Measurements from ENCODE around the gene ARRDC1. TPM values are rescaled to one million over a fixed set of nuclear protein-coding genes. Genes with fewer than 3 reads are reported as not detected.

ARRDC1 gene
- total and polyA plus RNA-seq, 9 of the 15 experiments (the other 6 are each of a cell fraction or from before 2014, with no cell fraction given) = 0.21 to 45.3 (median 18.6) TPM

GRCh38 chr9:137618105-137619067, 12.9 kb downstream of the ARRDC1 start, which contains the start of gene EHMT1 (continued):
- TF ChIP-seq, protein P1, sequence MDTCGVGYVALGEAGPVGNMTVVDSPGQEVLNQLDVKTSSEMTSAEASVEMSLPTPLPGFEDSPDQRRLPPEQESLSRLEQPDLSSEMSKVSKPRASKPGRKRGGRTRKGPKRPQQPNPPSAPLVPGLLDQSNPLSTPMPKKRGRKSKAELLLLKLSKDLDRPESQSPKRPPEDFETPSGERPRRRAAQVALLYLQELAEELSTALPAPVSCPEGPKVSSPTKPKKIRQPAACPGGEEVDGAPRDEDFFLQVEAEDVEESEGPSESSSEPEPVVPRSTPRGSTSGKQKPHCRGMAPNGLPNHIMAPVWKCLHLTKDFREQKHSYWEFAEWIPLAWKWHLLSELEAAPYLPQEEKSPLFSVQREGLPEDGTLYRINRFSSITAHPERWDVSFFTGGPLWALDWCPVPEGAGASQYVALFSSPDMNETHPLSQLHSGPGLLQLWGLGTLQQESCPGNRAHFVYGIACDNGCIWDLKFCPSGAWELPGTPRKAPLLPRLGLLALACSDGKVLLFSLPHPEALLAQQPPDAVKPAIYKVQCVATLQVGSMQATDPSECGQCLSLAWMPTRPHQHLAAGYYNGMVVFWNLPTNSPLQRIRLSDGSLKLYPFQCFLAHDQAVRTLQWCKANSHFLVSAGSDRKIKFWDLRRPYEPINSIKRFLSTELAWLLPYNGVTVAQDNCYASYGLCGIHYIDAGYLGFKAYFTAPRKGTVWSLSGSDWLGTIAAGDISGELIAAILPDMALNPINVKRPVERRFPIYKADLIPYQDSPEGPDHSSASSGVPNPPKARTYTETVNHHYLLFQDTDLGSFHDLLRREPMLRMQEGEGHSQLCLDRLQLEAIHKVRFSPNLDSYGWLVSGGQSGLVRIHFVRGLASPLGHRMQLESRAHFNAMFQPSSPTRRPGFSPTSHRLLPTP (IDR thresholded peaks at IDR 0.05; ENCODE audit: borderline replicate concordance, extremely low read depth, insufficient read length) = no peak
- TF ChIP-seq SMARCA4 (IDR thresholded peaks at IDR 0.05) (0 out of 2 replicates have a peak, but pooled peaks have one; percentile 19), ZFP30 (CRISPR knock-in tag; IDR thresholded peaks at IDR 0.05; ENCODE audit: borderline replicate concordance) (no peak), ZC3H11A (IDR thresholded peaks at IDR 0.05; ENCODE audit: low read depth, low read length) (no peak), SMAD2 (IDR thresholded peaks at IDR 0.05; ENCODE audit: low read depth, low read length) (no peak), POLR2AphosphoS2 (IDR thresholded peaks at IDR 0.05; ENCODE audit: low read length) (peak; percentile 83; the same call in 1 of the 2 replicates), MLX (CRISPR knock-in tag; conservative IDR thresholded peaks at IDR 0.05) (no peak), ARHGAP35 (IDR thresholded peaks at IDR 0.05; ENCODE audit: partially characterized antibody) (no peak), CBX5 (IDR thresholded peaks at IDR 0.05; ENCODE audit: borderline replicate concordance, low read depth) (no peak), POLR2B (IDR thresholded peaks at IDR 0.05; ENCODE audit: low read depth, partially characterized antibody) (peak; percentile 73), ZNF121 (CRISPR knock-in tag; conservative IDR thresholded peaks at IDR 0.05) (no peak), CHD1 (IDR thresholded peaks at IDR 0.05; ENCODE audit: low read length) (no peak)
- TF ChIP-seq, protein P2, sequence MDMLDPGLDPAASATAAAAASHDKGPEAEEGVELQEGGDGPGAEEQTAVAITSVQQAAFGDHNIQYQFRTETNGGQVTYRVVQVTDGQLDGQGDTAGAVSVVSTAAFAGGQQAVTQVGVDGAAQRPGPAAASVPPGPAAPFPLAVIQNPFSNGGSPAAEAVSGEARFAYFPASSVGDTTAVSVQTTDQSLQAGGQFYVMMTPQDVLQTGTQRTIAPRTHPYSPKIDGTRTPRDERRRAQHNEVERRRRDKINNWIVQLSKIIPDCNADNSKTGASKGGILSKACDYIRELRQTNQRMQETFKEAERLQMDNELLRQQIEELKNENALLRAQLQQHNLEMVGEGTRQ (CRISPR knock-in tag; IDR thresholded peaks at IDR 0.05) = no peak
- TF ChIP-seq, protein P3, sequence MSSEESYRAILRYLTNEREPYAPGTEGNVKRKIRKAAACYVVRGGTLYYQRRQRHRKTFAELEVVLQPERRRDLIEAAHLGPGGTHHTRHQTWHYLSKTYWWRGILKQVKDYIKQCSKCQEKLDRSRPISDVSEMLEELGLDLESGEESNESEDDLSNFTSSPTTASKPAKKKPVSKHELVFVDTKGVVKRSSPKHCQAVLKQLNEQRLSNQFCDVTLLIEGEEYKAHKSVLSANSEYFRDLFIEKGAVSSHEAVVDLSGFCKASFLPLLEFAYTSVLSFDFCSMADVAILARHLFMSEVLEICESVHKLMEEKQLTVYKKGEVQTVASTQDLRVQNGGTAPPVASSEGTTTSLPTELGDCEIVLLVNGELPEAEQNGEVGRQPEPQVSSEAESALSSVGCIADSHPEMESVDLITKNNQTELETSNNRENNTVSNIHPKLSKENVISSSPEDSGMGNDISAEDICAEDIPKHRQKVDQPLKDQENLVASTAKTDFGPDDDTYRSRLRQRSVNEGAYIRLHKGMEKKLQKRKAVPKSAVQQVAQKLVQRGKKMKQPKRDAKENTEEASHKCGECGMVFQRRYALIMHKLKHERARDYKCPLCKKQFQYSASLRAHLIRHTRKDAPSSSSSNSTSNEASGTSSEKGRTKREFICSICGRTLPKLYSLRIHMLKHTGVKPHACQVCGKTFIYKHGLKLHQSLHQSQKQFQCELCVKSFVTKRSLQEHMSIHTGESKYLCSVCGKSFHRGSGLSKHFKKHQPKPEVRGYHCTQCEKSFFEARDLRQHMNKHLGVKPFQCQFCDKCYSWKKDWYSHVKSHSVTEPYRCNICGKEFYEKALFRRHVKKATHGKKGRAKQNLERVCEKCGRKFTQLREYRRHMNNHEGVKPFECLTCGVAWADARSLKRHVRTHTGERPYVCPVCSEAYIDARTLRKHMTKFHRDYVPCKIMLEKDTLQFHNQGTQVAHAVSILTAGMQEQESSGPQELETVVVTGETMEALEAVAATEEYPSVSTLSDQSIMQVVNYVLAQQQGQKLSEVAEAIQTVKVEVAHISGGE (CRISPR knock-in tag; IDR thresholded peaks at IDR 0.05) = peak in 2 of 3 experiments; percentile 43 to 90; a peak in 2 of 6 replicates
- TF ChIP-seq, protein P4, sequence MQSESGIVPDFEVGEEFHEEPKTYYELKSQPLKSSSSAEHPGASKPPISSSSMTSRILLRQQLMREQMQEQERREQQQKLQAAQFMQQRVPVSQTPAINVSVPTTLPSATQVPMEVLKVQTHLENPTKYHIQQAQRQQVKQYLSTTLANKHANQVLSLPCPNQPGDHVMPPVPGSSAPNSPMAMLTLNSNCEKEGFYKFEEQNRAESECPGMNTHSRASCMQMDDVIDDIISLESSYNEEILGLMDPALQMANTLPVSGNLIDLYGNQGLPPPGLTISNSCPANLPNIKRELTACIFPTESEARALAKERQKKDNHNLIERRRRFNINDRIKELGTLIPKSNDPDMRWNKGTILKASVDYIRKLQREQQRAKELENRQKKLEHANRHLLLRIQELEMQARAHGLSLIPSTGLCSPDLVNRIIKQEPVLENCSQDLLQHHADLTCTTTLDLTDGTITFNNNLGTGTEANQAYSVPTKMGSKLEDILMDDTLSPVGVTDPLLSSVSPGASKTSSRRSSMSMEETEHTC (IDR thresholded peaks at IDR 0.05) = no peak

All from K562 (cell line).